NCI-H1092 treated with DMSO at 0.1 percent for 48 hours (cell line): Measurements from ENCODE around the gene ZFHX3.

Experiments
- DNase-seq: peaks from one replicate; lab custom pipeline; 2025; lab: John Stamatoyannopoulos, UW

The ZFHX3 gene

DNA sequence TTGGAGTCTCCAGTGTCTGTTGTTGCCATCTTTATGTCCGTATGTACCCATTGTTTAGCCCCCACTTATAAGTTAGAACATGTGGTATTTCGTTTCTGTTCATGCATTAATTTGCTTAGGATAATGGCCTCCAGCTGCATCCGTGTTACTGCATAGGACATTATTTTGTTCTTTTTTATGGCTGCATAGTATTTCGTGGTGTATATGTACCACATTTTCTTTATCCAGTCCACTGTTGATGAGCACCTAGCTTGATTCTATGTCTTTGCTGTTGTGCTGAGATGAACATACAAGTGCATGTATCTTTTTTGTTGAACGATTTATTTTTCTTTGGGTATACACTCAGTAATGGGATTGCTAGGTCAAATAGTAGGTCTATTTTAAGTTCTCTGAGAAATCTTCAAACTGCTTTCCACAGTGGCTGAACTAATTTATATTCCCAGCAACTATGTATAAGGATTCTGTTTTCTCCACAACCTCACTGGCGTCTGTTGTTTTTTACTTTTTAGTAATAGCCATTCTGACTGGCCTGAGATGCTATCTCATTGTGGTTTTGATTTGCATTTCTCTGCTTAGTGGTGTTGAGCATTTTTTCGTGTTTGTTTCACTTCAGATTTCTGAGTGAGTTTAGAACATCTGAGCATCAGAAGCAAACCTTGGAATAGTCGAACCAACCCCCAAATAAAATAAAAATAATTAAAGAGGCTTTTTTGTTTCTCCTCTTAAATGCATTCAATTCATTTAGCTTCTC lies 304.7 kb downstream of the ZFHX3 start:
- no peak for DNase-seq

- no peak for DNase-seq
Observed at GRCh38 chr16:72740347-72740746, 307.6 kb downstream of the ZFHX3 start.

- DNase-seq: no peak
Observed at GRCh38 chr16:72739577-72739976, 308.4 kb downstream of the ZFHX3 start.

DNA sequence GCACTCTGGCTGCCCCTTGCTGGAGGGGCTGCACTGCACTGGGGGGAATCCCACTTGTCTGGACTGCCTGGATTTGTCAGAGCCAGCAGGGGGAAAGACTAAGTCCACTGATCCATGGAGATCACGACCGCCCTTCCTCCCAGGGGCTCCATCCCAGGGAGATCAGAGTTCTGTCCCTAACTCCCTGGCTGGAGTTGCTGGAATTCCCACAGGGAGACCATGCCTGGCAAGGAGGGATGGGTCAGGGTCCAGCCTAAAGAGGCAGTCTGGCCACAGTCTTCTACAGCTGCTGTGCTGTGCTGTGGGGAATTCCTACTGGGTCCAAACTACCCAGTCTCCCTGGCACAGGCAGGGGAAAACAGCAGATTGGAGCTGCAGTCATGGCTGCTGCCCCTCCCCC lies 311.9 kb downstream of the ZFHX3 start:
- DNase-seq: no peak
